Gastroesophageal sphincter (tissue), 3 donors: ENCODE data around the gene DCAF4L1.

Experiments used
- CTCF ChIP-seq, 4 experiments: fragments of 200-600 bp in 2 of 4; fragments of 450-650 bp in 2 of 4; sonication (generic) in 1 of 4; IDR thresholded peaks; one replicate each; pipeline ENCODE4 v1.5.1; 2017 to 2019; ENCODE audit warnings: antibody characterized with exemption in 4 of 4, mild to moderate bottlenecking in 2 of 4, moderate library complexity in 2 of 4
- EP300 ChIP-seq: sonication (generic); formaldehyde crosslinking; IDR thresholded peaks from one replicate; pipeline ENCODE4 v1.6.1; 2017; ENCODE audit warnings: antibody characterized with exemption, mild to moderate bottlenecking
- POLR2A ChIP-seq, 2 donors: fragments of 450-650 bp; IDR thresholded peaks; one replicate each; pipeline ENCODE4 v1.6.1; 2017; ENCODE audit warnings: antibody characterized with exemption in 2 of 2, mild to moderate bottlenecking in 2 of 2, moderate library complexity in 1 of 2
- POLR2AphosphoS5 ChIP-seq: sonication (generic); formaldehyde crosslinking; IDR thresholded peaks from one replicate; pipeline ENCODE4 v1.6.1; 2017; ENCODE audit warnings: antibody characterized with exemption

DNA sequence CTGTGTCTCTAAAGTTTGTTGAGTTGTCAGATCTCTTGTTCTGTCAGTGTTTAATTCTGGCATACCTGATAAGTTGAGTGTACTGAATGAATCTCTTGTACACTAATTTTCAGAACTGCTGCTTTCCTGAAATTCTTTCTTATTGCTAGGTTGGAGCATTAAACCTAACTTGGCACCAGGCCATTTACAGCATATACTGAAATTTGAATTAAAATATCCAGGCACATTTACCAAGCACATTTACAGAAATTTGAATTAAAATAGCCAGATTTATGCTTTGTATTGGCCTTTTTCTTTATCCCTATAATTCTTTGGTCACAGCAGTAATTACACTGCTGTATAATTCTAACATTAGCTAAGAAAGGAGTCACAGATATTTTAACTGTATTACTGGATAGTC is 37.5 kb upstream of the DCAF4L1 start:
- no peak for TF ChIP-seq CTCF (IDR thresholded peaks at IDR 0.05)
- no peak for TF ChIP-seq POLR2A (IDR thresholded peaks at IDR 0.05)
- TF ChIP-seq POLR2AphosphoS5, result no peak
- no peak for TF ChIP-seq EP300
